ENCODE data around the gene NTM. TPM values are rescaled to one million over a fixed set of nuclear protein-coding genes. Genes with fewer than 3 reads are reported as not detected.

NTM gene
- total and polyA plus RNA-seq, 2 of the 8 experiments (the other 6 are each of a cell fraction or from before 2014, with no cell fraction given): 13.4 to 20.0 TPM

- WGBS, 2 experiments (ENCODE audit: extremely low coverage in 1 of 2, insufficient coverage in 1 of 2, insufficient read length in 1 of 2, insufficient replicate concordance in 2 of 2, low coverage in 1 of 2, low lambda C conversion rate in 2 of 2, missing lambda C conversion rate in 1 of 2): 88% methylated on average over 7 of the region's 7 CpGs; no CpG with 5 or more reads in 1 of the 2 experiments
- no peaks in the 10 kb centered on the region for H3K23me2 ChIP-seq (ENCODE audit: low read depth, low read length)
- H3K4me2 ChIP-seq (ENCODE audit: insufficient read depth in 1 of 2, low read depth in 2 of 2, low read length in 2 of 2): no peak overlapping the region
- no peaks in the 10 kb centered on the region for H3K36me3 ChIP-seq (ENCODE audit: control insufficient read depth in 2 of 4, insufficient read depth in 4 of 4, low read length in 3 of 4)
- H2BK120ac ChIP-seq (replicated peaks; ENCODE audit: low read depth, low read length): no peak overlapping the region
- TF ChIP-seq RXRA (IDR thresholded peaks at IDR 0.05; ENCODE audit: insufficient read depth, low read depth, low read length) (no peak), GABPA (IDR thresholded peaks at IDR 0.05; ENCODE audit: borderline replicate concordance, insufficient read depth, low read length) (no peak), USF2 (IDR thresholded peaks at IDR 0.05; ENCODE audit: low read length) (no peak), SAP30 (IDR thresholded peaks at IDR 0.05; ENCODE audit: insufficient read depth, insufficient replicate concordance, low read length) (no peak), ASH2L (IDR thresholded peaks at IDR 0.05; ENCODE audit: low read length) (no peak), HDAC6 (IDR thresholded peaks at IDR 0.05; ENCODE audit: low read depth, low read length) (no peak), NRF1 (IDR thresholded peaks at IDR 0.05; ENCODE audit: low read depth, low read length) (no peak)
- H3K27ac ChIP-seq (ENCODE audit: low read depth, low read length): no peak overlapping the region
- ChIA-PET POLR2A (ENCODE audit: partially characterized antibody) (no interaction called here), CTCF (ENCODE audit: partially characterized antibody) (interaction anchor here (0.9 to 1.3 kb wide), 3 partner anchors 11 to 329 kb away, joined by 3 read pairs; no protein-coding TSS in a partner anchor)
- no peaks in the 10 kb centered on the region for H4K20me1 ChIP-seq (replicated peaks in 1 of 2; ENCODE audit: control insufficient read depth in 1 of 2, insufficient read depth in 2 of 2, low read length in 2 of 2)
- H3K79me1 ChIP-seq (ENCODE audit: low read depth, low read length): no peaks in the 10 kb centered on the region
- H2BK12ac ChIP-seq (ENCODE audit: low read depth, low read length): no peak overlapping the region
- no peak overlapping the region for H4K5ac ChIP-seq (ENCODE audit: insufficient read length, low read depth, low read length)
- H2AFZ ChIP-seq (ENCODE audit: low read length): no peak overlapping the region
- H3K27me3 ChIP-seq (replicated peaks in 1 of 4; ENCODE audit: control insufficient read depth in 3 of 4, extremely low read depth in 1 of 4, insufficient read depth in 3 of 4, low read length in 3 of 4): no peaks in the 10 kb centered on the region
- H3K23ac ChIP-seq (ENCODE audit: insufficient read length): no peak overlapping the region
- no peak overlapping the region for H2AK5ac ChIP-seq (ENCODE audit: low read depth, low read length)
- H3K18ac ChIP-seq (ENCODE audit: extremely low read depth, low read length): no peak overlapping the region
- no peak overlapping the region for H2BK5ac ChIP-seq (ENCODE audit: low read depth, low read length)
- DNase-seq (ENCODE audit: low read depth in 1 of 2, low spot score in 2 of 2) (no peak), FAIRE-seq (no peak)
- H3K79me2 ChIP-seq (ENCODE audit: control insufficient read depth in 1 of 2, insufficient read depth in 2 of 2, low read length in 2 of 2): no peaks in the 10 kb centered on the region
- no peaks in the 10 kb centered on the region for H3K9me3 ChIP-seq (ENCODE audit: insufficient read depth in 2 of 2, low read depth in 1 of 2, low read length in 1 of 2)
- H3K56ac ChIP-seq (replicated peaks; ENCODE audit: insufficient read length, low read depth, low read length): no peak overlapping the region
- no peak overlapping the region for H2BK20ac ChIP-seq (ENCODE audit: low read length)
- no peak overlapping the region for H3K4me3 ChIP-seq (ENCODE audit: extremely low read depth in 1 of 4, insufficient read depth in 2 of 4, low read depth in 3 of 4, low read length in 4 of 4)
- no peak overlapping the region for H4K8ac ChIP-seq (ENCODE audit: extremely low read depth, insufficient read depth, low read length)
- H3K9ac ChIP-seq (replicated peaks in 1 of 4; ENCODE audit: extremely low read depth in 1 of 4, low read depth in 3 of 4, low read length in 3 of 4): no peak overlapping the region
- peaks cover 0 to 6% (median 3%) of the 10 kb centered on the region in 4 experiments; a peak in 5 of 7 replicates for H3K4me1 ChIP-seq (replicated peaks in 1 of 4; ENCODE audit: control insufficient read depth in 3 of 4, insufficient read depth in 4 of 4, low read length in 3 of 4)
- H3K4ac ChIP-seq (replicated peaks; ENCODE audit: insufficient read length, low read depth, low read length): no peak overlapping the region
- no peak overlapping the region for H4K91ac ChIP-seq (replicated peaks; ENCODE audit: insufficient read length, low read length)
- no peak overlapping the region for H2BK15ac ChIP-seq (ENCODE audit: low read length)
- H3K14ac ChIP-seq (ENCODE audit: insufficient read length): no peak overlapping the region
These were observed 23.3 kb downstream of the NTM start for GRCh38 chr11:131393691-131394090.
